Peyer's patch (tissue), 4 donors: ENCODE results near the gene KCNJ13. TPM values are rescaled to one million over a fixed set of nuclear protein-coding genes. Genes with fewer than 3 reads are reported as not detected.

Source experiments
- DNase-seq, 3 donors: peaks; one replicate each; pipeline ENCODE4 v3.0.0-alpha.2; 2017 to 2019
- H3K27ac ChIP-seq, 4 donors: fragments of 200-600 bp; sonication (generic); one replicate each; pipeline ENCODE4 v1.5.1; 2016 to 2019
- H3K27me3 ChIP-seq, 2 donors: fragments of 200-600 bp; sonication (generic); one replicate each; pipeline ENCODE4 v1.5.1; 2019
- H3K36me3 ChIP-seq, 3 donors: fragments of 200-600 bp; sonication (generic); one replicate each; pipeline ENCODE4 v1.5.1; 2016 to 2019
- H3K4me1 ChIP-seq, 4 donors: fragments of 200-600 bp; sonication (generic); one replicate each; pipeline ENCODE4 v1.5.1; 2016 to 2019
- H3K4me3 ChIP-seq, 4 donors: fragments of 200-600 bp; sonication (generic); 1 replicate in 3 of 4; 2 replicates in 1 of 4; pipeline ENCODE4 v1.5.1; 2016 to 2019; ENCODE audit warnings: mild to moderate bottlenecking in 1 of 4
- H3K9me3 ChIP-seq, 4 donors: fragments of 200-600 bp; sonication (generic); one replicate each; pipeline ENCODE4 v1.5.1; 2016 to 2019; ENCODE audit warnings: mild to moderate bottlenecking in 1 of 4
- CTCF ChIP-seq, 6 experiments: fragments of 450-650 bp in 4 of 6; fragments of 200-600 bp in 2 of 6; sonication (generic) in 1 of 6; IDR thresholded peaks; one replicate each; pipeline ENCODE4 v1.5.1; 2017 to 2019; ENCODE audit warnings: antibody characterized with exemption in 6 of 6, mild to moderate bottlenecking in 3 of 6, moderate library complexity in 1 of 6
- POLR2A ChIP-seq, 2 donors: fragments of 450-650 bp; IDR thresholded peaks; one replicate each; pipeline ENCODE4 v1.5.1; 2017; ENCODE audit warnings: antibody characterized with exemption in 2 of 2, mild to moderate bottlenecking in 2 of 2, moderate library complexity in 2 of 2
- total RNA-seq, 4 donors: library from RNA; depleted of rRNA; stranded (reverse); fragments of >200 nt; gene quantifications; one replicate each; pipeline ENCODE4 v1.1.0, GENCODE V29; 2016

Gene KCNJ13
- total RNA-seq, 4 donors from 2014 or later: 21.5 to 390 (median 155) TPM

GRCh38 chr2:232781765-232782164 lies 5.4 kb upstream of the KCNJ13 start:
- peak overlapping the region in 1 of 4 donors; percentile 55 for H3K27ac ChIP-seq
- no peaks in the 10 kb centered on the region for H3K27me3 ChIP-seq
- no peak overlapping the region for H3K4me3 ChIP-seq
- peaks cover 0 to 22% (median 0%) of the 10 kb centered on the region in 4 donors for H3K4me1 ChIP-seq
- DNase-seq: peak in 1 of 3 donors; percentile 67
- H3K36me3 ChIP-seq: no peaks in the 10 kb centered on the region
- H3K9me3 ChIP-seq: no peaks in the 10 kb centered on the region
- no peak for TF ChIP-seq CTCF (IDR thresholded peaks at IDR 0.05)

- Histone ChIP-seq H3K36me3 (no peaks in the 10 kb centered on the region), H3K4me1 (peaks cover 0 to 22% (median 0%) of the 10 kb centered on the region in 4 donors), H3K4me3 (no peak overlapping the region), H3K27me3 (no peaks in the 10 kb centered on the region), H3K27ac (no peak overlapping the region), H3K9me3 (no peaks in the 10 kb centered on the region)
- no peak for DNase-seq
- TF ChIP-seq CTCF (IDR thresholded peaks at IDR 0.05) (no peak), POLR2A (IDR thresholded peaks at IDR 0.05) (no peak)
Measured at GRCh38 chr2:232779934-232780333, 3.6 kb upstream of the KCNJ13 start.

- H3K9me3 ChIP-seq: no peaks in the 10 kb centered on the region
- DNase-seq: no peak
- TF ChIP-seq CTCF (IDR thresholded peaks at IDR 0.05) (no peak), POLR2A (IDR thresholded peaks at IDR 0.05) (no peak)
Measured at GRCh38 chr2:232779465-232779864, 3.1 kb upstream of the KCNJ13 start.

GRCh38 chr2:232777276-232777675 lies 911 bp upstream of the KCNJ13 start:
- H3K4me1 ChIP-seq: peaks cover 0 to 25% (median 0%) of the 10 kb centered on the region in 4 donors
- peak overlapping the region in 1 of 4 donors; percentile 22 for H3K27ac ChIP-seq
- H3K9me3 ChIP-seq: no peaks in the 10 kb centered on the region
- no peaks in the 10 kb centered on the region for H3K36me3 ChIP-seq
- no peaks in the 10 kb centered on the region for H3K27me3 ChIP-seq
- DNase-seq: no peak
- H3K4me3 ChIP-seq: peak overlapping the region in 1 of 4 donors; percentile 34
- TF ChIP-seq POLR2A (IDR thresholded peaks at IDR 0.05) (no peak), CTCF (IDR thresholded peaks at IDR 0.05) (no peak)

More at GRCh38 chr2:232779465-232779864, 3.1 kb upstream of the KCNJ13 start:
- no peaks in the 10 kb centered on the region for H3K36me3 ChIP-seq
- H3K4me1 ChIP-seq: peaks cover 0 to 22% (median 0%) of the 10 kb centered on the region in 4 donors
- H3K27ac ChIP-seq: peak overlapping the region in 1 of 4 donors; percentile 44
- H3K27me3 ChIP-seq: no peaks in the 10 kb centered on the region
- no peak overlapping the region for H3K4me3 ChIP-seq

- Histone ChIP-seq H3K27me3 (no peaks in the 10 kb centered on the region), H3K27ac (no peak overlapping the region), H3K36me3 (peaks cover 0 to 8% (median 0%) of the 10 kb centered on the region in 3 donors), H3K4me3 (peak overlapping the region in 2 of 4 donors; percentile 34 to 48), H3K4me1 (peaks cover 0 to 17% (median 0%) of the 10 kb centered on the region in 4 donors), H3K9me3 (no peaks in the 10 kb centered on the region)
- TF ChIP-seq POLR2A (IDR thresholded peaks at IDR 0.05) (no peak), CTCF (IDR thresholded peaks at IDR 0.05) (no peak)
- DNase-seq: no peak
Measured at GRCh38 chr2:232773815-232774214, 2.5 kb downstream of the KCNJ13 start.

GRCh38 chr2:232772531-232772930 lies 3.8 kb downstream of the KCNJ13 start:
- H3K27me3 ChIP-seq: no peaks in the 10 kb centered on the region
- no peak for TF ChIP-seq CTCF (IDR thresholded peaks at IDR 0.05)
- TF ChIP-seq POLR2A (IDR thresholded peaks at IDR 0.05): no peak
- no peak for DNase-seq
- H3K27ac ChIP-seq: peak overlapping the region in 1 of 4 donors; percentile 54
- H3K4me1 ChIP-seq: peaks cover 0 to 7% (median 0%) of the 10 kb centered on the region in 4 donors
- H3K36me3 ChIP-seq: peaks cover 0 to 8% (median 0%) of the 10 kb centered on the region in 3 donors
- H3K9me3 ChIP-seq: no peaks in the 10 kb centered on the region
- H3K4me3 ChIP-seq: no peak overlapping the region
